ENCODE results near the gene ATRX.
"Not testable (repeated sequence)": the region's sequence is repeated elsewhere in the genome, so short reads cannot be mapped to it uniquely, and the experiment has no call there.

ATRX gene

GRCh38 chrX:77740376-77740905 lies 45.6 kb downstream of the ATRX start:
- in situ Hi-C loops (cut with HindIII; ENCODE audit: low sequenced_read_pairs) = no loop called here
- no peak for TF ChIP-seq CTCF (IDR thresholded peaks at IDR 0.05; ENCODE audit: low read depth, low read length)

GRCh38 chrX:77733342-77733741 lies 52.7 kb downstream of the ATRX start:
- in situ Hi-C loops (cut with HindIII; ENCODE audit: low sequenced_read_pairs) = no loop called here
- H3K4me3 ChIP-seq (ENCODE audit: low read depth, low read length) = no peak overlapping the region
- no peak for TF ChIP-seq CTCF (IDR thresholded peaks at IDR 0.05; ENCODE audit: low read depth, low read length)
- DNase-seq (ENCODE audit: low read depth, low spot score) = no peak

More at GRCh38 chrX:77740376-77740905, 45.6 kb downstream of the ATRX start:
- H3K4me3 ChIP-seq (ENCODE audit: low read depth, low read length) = no peak overlapping the region
- no peak for DNase-seq (ENCODE audit: low read depth, low spot score)

GRCh38 chrX:77731821-77732419 lies 54.1 kb downstream of the ATRX start:
- TF ChIP-seq CTCF (IDR thresholded peaks at IDR 0.05; ENCODE audit: low read depth, low read length) = no peak
- H3K4me3 ChIP-seq (ENCODE audit: low read depth, low read length) = no peak overlapping the region
- in situ Hi-C loops (cut with HindIII; ENCODE audit: low sequenced_read_pairs) = no loop called here
- DNase-seq (ENCODE audit: low read depth, low spot score) = no peak

- DNase-seq (ENCODE audit: low read depth, low spot score); H3K4me3 ChIP-seq (ENCODE audit: low read depth, low read length); in situ Hi-C loops (cut with HindIII; ENCODE audit: low sequenced_read_pairs): not testable (repeated sequence)
Observed at GRCh38 chrX:77726095-77726494, 59.9 kb downstream of the ATRX start.

- in situ Hi-C loops (cut with HindIII; ENCODE audit: low sequenced_read_pairs) = no loop called here
- H3K4me3 ChIP-seq (ENCODE audit: low read depth, low read length) = no peak overlapping the region
- no peak for TF ChIP-seq CTCF (IDR thresholded peaks at IDR 0.05; ENCODE audit: low read depth, low read length)
- no peak for DNase-seq (ENCODE audit: low read depth, low spot score)
Observed at GRCh38 chrX:77723681-77724080, 62.3 kb downstream of the ATRX start.

GRCh38 chrX:77719388-77719787 lies 66.6 kb downstream of the ATRX start:
- TF ChIP-seq CTCF (IDR thresholded peaks at IDR 0.05; ENCODE audit: low read depth, low read length) = no peak
- no peak for DNase-seq (ENCODE audit: low read depth, low spot score)
- in situ Hi-C loops (cut with HindIII; ENCODE audit: low sequenced_read_pairs) = no loop called here
- no peak overlapping the region for H3K4me3 ChIP-seq (ENCODE audit: low read depth, low read length)

GRCh38 chrX:77704881-77705280 lies 81.1 kb downstream of the ATRX start:
- TF ChIP-seq CTCF (IDR thresholded peaks at IDR 0.05; ENCODE audit: low read depth, low read length) = no peak
- in situ Hi-C loops (cut with HindIII; ENCODE audit: low sequenced_read_pairs) = no loop called here
- H3K4me3 ChIP-seq (ENCODE audit: low read depth, low read length) = no peak overlapping the region
- no peak for DNase-seq (ENCODE audit: low read depth, low spot score)
